ENCODE measurements around the gene TIGD6.

- no peak for TF ChIP-seq POLR2A (IDR thresholded peaks at IDR 0.05)
- no peak for TF ChIP-seq CTCF (IDR thresholded peaks at IDR 0.05)
- no peak for TF ChIP-seq POLR2AphosphoS5 (IDR thresholded peaks at IDR 0.05; ENCODE audit: insufficient read depth in 1 of 2, low read depth in 1 of 2)
Measured at GRCh38 chr5:149956685-149957084, 43.8 kb downstream of the TIGD6 start.

All from vagina (tissue), 2 donors.